HCT116 (cell line): ENCODE measurements around the gene CR2. TPM values are rescaled to one million over a fixed set of nuclear protein-coding genes. Genes with fewer than 3 reads are reported as not detected.
"Not testable (repeated sequence)": the region's sequence is repeated elsewhere in the genome, so short reads cannot be mapped to it uniquely, and the experiment has no call there.

Experiments used
- ATAC-seq: fragments of 200-7000 bp; cut with Tn5 transposase; 2 replicates; pipeline ENCODE4 v1.9.1; 2020; ENCODE audit warnings: mild to moderate bottlenecking, moderate library complexity
- BruUV-seq: library from RNA; stranded (reverse); fragments of 400-500 nt; replicated peaks from 2 replicates; lab custom pipeline; 2021; lab: Mats Ljungman, UMichigan
- CTCF ChIA-PET: fragments of 300-600 bp; sonication (Branson Sonifier 250); formaldehyde crosslinking; loops from one replicate; lab custom pipeline; 2021; ENCODE audit warnings: antibody characterized with exemption; lab: Charles Lee
- POLR2A ChIA-PET: fragments of 300-600, 350-600 bp; sonication (Branson Sonifier 250); formaldehyde crosslinking; loops from one replicate; lab custom pipeline; 2021; ENCODE audit warnings: antibody characterized with exemption; lab: Charles Lee
- RAD21 ChIA-PET, 2 experiments: fragments of 300-600 bp; sonication (Branson Sonifier 250); formaldehyde crosslinking; loops; one replicate each; lab custom pipeline; 2023; ENCODE audit warnings: low total read pairs in 2 of 2; ENCODE audit not compliant: uncharacterized antibody in 2 of 2, unreplicated experiment in 2 of 2, low non-redundant PET in 1 of 2; lab: Charles Lee
- DNase-seq: peaks from one replicate; pipeline ENCODE4 v3.0.0-alpha.2; 2010; ENCODE audit warnings: low read depth, low spot score
- H2AFZ ChIP-seq: fragments of 200-600 bp; shearing (Covaris generic), sonication (generic); 2 replicates; pipeline ENCODE4 v1.6.1; 2017; ENCODE audit warnings: low read depth, mixed run types, mixed read lengths, antibody characterized with exemption, low read length; ENCODE audit not compliant: poor library complexity, severe bottlenecking
- H3K27ac ChIP-seq: 2 replicates; pipeline ENCODE4 v1.5.1; 2012; ENCODE audit warnings: low read depth, low read length
- H3K27me3 ChIP-seq: fragments of 200-600 bp; sonication (generic); 2 replicates; pipeline ENCODE4 v1.6.1; 2016; ENCODE audit warnings: mixed run types, low read length, mixed read lengths; ENCODE audit not compliant: insufficient read depth
- H3K36me3 ChIP-seq, 2 experiments: fragments of 200-500 bp in 1 of 2; fragments of 200-600 bp in 1 of 2; sonication (Bioruptor generic) in 1 of 2; sonication (generic) in 1 of 2; 2 replicates each; pipeline versions ENCODE4 v1.5.1 to v1.6.1; 2014 to 2016; ENCODE audit warnings: low read length in 2 of 2, inconsistent platforms in 1 of 2, mixed read lengths in 1 of 2, mixed run types in 1 of 2; ENCODE audit not compliant: insufficient read depth in 2 of 2, control insufficient read depth in 1 of 2
- H3K4me1 ChIP-seq, 2 experiments: fragments of 200-600 bp in 1 of 2; sonication (generic) in 1 of 2; 2 replicates each; pipeline versions ENCODE4 v1.5.1 to v1.6.1; 2012 to 2017; ENCODE audit warnings: low read length in 2 of 2, inconsistent platforms in 1 of 2, mild to moderate bottlenecking in 1 of 2, mixed read lengths in 1 of 2, mixed run types in 1 of 2, moderate library complexity in 1 of 2; ENCODE audit not compliant: insufficient read depth in 2 of 2, control insufficient read depth in 1 of 2
- H3K4me2 ChIP-seq: fragments of 200-600 bp; sonication (generic); 2 replicates; pipeline ENCODE4 v1.6.1; 2017; ENCODE audit warnings: mixed run types, low read length, mixed read lengths
- H3K4me3 ChIP-seq, 2 experiments: fragments of 200-600 bp in 1 of 2; sonication (generic) in 1 of 2; replicated peaks in 1 of 2; 2 replicates each; pipeline ENCODE4 v1.5.1; 2011 to 2016; ENCODE audit warnings: low read length in 2 of 2, control low read depth in 1 of 2, low read depth in 1 of 2, mild to moderate bottlenecking in 1 of 2, mixed read lengths in 1 of 2, mixed run types in 1 of 2
- H3K79me2 ChIP-seq: fragments of 200-600 bp; sonication (generic); 2 replicates; pipeline ENCODE4 v1.6.1; 2017; ENCODE audit warnings: mild to moderate bottlenecking, mixed run types, low read length, moderate library complexity, mixed read lengths; ENCODE audit not compliant: insufficient read depth
- H3K9ac ChIP-seq: fragments of 200-600 bp; sonication (generic); 2 replicates; pipeline ENCODE4 v1.6.1; 2016; ENCODE audit warnings: low read length, mixed read lengths
- H3K9me2 ChIP-seq: fragments of 200-600 bp; sonication (generic), shearing (Covaris generic); 2 replicates; pipeline ENCODE4 v1.6.1; 2017; ENCODE audit warnings: mixed run types, mild to moderate bottlenecking, moderate library complexity; ENCODE audit not compliant: insufficient read depth
- H3K9me3 ChIP-seq, 2 experiments: fragments of 200-500 bp in 1 of 2; fragments of 200-600 bp in 1 of 2; sonication (Bioruptor generic) in 1 of 2; sonication (generic) in 1 of 2; 2 replicates each; pipeline ENCODE4 v1.6.1; 2014 to 2017; ENCODE audit warnings: low read length in 2 of 2, mixed read lengths in 2 of 2, inconsistent platforms in 1 of 2, low read depth in 1 of 2, mild to moderate bottlenecking in 1 of 2, mixed run types in 1 of 2, moderate library complexity in 1 of 2; ENCODE audit not compliant: control insufficient read depth in 1 of 2, insufficient read depth in 1 of 2
- H4K20me1 ChIP-seq: fragments of 200-600 bp; sonication (generic), shearing (Covaris generic); 2 replicates; pipeline ENCODE4 v1.6.1; 2017; ENCODE audit warnings: mixed run types, mild to moderate bottlenecking, moderate library complexity; ENCODE audit not compliant: insufficient read depth
- CEBPB ChIP-seq: IDR thresholded peaks from 2 replicates; pipeline ENCODE4 v1.6.1; 2012; ENCODE audit warnings: low read depth
- FOSL1 ChIP-seq: IDR thresholded peaks from 2 replicates; pipeline ENCODE4 v1.6.1; 2012; ENCODE audit warnings: low read depth
- ZFX ChIP-seq: fragments of 450-650 bp; IDR thresholded peaks from 2 replicates; pipeline ENCODE4 v1.6.1; 2017
- intact Hi-C: fragments of 100-400 bp; cut with micrococcal nuclease; formaldehyde crosslinking; loops from 2 replicates; pipeline ENCODE4 v1.10.0; 2022
- total RNA-seq: library from RNA; stranded (reverse); gene quantifications from one replicate; pipeline ENCODE4 v1.2.1, GENCODE V29; 2021; ENCODE audit not compliant: unreplicated experiment

CR2 gene
- total RNA-seq, 1 experiment from 2014 or later: 4.0 TPM

DNA sequence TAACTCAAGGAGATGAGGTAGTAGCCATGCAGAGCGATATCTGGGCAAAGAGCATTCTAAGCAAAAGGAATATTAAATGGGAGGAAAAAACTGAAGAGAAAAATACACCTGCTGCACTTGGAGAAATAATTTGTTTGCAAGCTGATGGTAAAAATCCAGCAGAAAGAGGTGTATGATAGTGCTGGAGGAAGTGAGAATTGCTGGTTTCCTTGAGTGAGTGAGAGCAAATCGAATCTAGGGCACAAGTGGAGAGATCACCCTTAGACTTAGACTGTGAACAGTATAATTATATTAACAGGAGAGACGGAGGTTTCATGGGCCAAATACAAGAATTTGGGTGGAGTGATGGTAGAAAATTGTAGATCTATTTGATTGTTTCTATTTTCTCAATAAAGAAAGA, 39.1 kb downstream of the CR2 start:
- ChIA-PET RAD21 (no interaction called here), CTCF (no interaction called here), POLR2A (no interaction called here)
- Histone ChIP-seq H3K4me1 (no peaks in the 10 kb centered on the region), H4K20me1 (no peaks in the 10 kb centered on the region), H3K27me3 (no peaks in the 10 kb centered on the region), H3K4me3 (no peak overlapping the region), H3K9me2 (no peaks in the 10 kb centered on the region), H3K79me2 (no peaks in the 10 kb centered on the region), H3K9ac (no peak overlapping the region), H2AFZ (no peak overlapping the region), H3K9me3 (no peaks in the 10 kb centered on the region), H3K27ac (no peak overlapping the region), H3K36me3 (no peaks in the 10 kb centered on the region), H3K4me2 (no peak overlapping the region)
- ATAC-seq (no peak), DNase-seq (no peak)
- no peak for TF ChIP-seq FOSL1
- TF ChIP-seq ZFX: no peak
- no TSS peak for BruUV-seq
- intact Hi-C loops: no loop called here

DNA sequence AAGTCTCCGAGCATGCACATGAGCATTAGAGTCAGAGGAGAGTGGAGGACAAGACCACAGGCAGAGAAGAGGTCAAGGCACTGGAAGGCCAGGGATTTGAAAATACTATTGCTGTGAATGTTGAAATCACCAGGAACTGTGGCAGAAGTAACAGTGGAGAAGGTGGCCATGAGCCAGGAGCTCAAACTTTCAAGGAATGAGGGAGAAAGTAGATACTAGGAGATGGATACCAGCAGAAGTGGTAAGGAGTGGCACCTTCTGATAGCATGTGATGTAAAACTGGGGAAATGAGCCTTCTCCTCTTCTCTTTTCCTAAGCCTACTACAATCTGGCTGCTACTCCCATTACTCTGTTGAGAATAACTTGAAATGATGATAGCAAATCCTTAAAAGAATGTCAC, 40.0 kb downstream of the CR2 start:
- Histone ChIP-seq H3K9me2 (no peaks in the 10 kb centered on the region), H3K4me2 (no peak overlapping the region), H3K79me2 (no peaks in the 10 kb centered on the region), H3K36me3 (no peaks in the 10 kb centered on the region), H3K9me3 (no peaks in the 10 kb centered on the region), H3K9ac (no peak overlapping the region), H2AFZ (no peak overlapping the region), H3K27me3 (no peaks in the 10 kb centered on the region), H3K27ac (no peak overlapping the region), H3K4me1 (no peaks in the 10 kb centered on the region), H4K20me1 (no peaks in the 10 kb centered on the region), H3K4me3 (no peak overlapping the region)
- ChIA-PET POLR2A (no interaction called here), CTCF (no interaction called here), RAD21 (no interaction called here)
- BruUV-seq: no TSS peak
- intact Hi-C loops: no loop called here
- ATAC-seq: no peak
- no peak for TF ChIP-seq FOSL1
- TF ChIP-seq CEBPB: no peak
- no peak for DNase-seq

DNA sequence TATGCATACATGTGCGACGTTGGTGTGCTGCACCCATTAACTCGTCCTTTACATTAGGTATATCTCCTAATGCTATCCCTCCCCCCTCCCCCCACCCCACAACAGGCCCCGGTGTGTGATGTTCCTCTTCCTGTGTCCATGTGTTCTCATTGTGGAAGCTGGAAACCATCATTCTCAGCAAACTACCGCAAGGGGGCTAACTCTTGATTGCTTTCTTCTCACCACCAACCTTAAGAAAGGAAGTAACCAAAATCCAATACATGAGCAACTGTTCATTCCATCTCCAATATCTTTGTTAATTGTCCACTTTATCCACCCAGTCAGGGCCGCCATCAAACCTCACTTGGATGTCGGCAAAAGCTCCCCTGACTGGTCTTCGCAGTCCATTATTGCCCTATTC, 41.2 kb downstream of the CR2 start:
- H3K27ac ChIP-seq, BruUV-seq, H3K36me3 ChIP-seq, POLR2A ChIA-PET, ATAC-seq, H3K27me3 ChIP-seq, H4K20me1 ChIP-seq, H3K4me1 ChIP-seq, H3K9ac ChIP-seq, DNase-seq, H3K4me3 ChIP-seq, H3K79me2 ChIP-seq, H2AFZ ChIP-seq, H3K4me2 ChIP-seq, CTCF ChIA-PET, RAD21 ChIA-PET, H3K9me2 ChIP-seq, H3K9me3 ChIP-seq: not testable (repeated sequence)
- intact Hi-C loops: loop anchor here (5.0 kb wide), 1 partner anchor 238 kb away; no protein-coding TSS in a partner anchor
